Stimulated activated naive CD8-positive, alpha-beta T cell treated with anti-CD3 and anti-CD28 coated beads, Interleukin-15, Interleukin-2, amounts not matched to agents 100 U/mL and 50 U/mL, for 24 hours (primary cell): Measurements from ENCODE around the gene NOXO1.
A peak's percentile ranks its signal among the peaks of the same experiment; 100 is the strongest.
"Not testable (repeated sequence)": the region's sequence is repeated elsewhere in the genome, so short reads cannot be mapped to it uniquely, and the experiment has no call there.

Experiments used
- ATAC-seq: fragments of 150-1000 bp; cut with Tn5 transposase; one replicate; pipeline ENCODE4 v1.10.0; 2021
- DNase-seq: peaks from one replicate; pipeline ENCODE4 v3.0.0; 2021

Gene NOXO1

GRCh38 chr16:1981398-1981836 lies at the start of gene NOXO1:
Gene NOXO1, minus strand, starts transcription at chr16:1981469. Its CDS starts 290 bp downstream, at chr16:1981179.
- ATAC-seq = no peak
- no peak for DNase-seq

GRCh38 chr16:2030036-2030435 lies 48.8 kb upstream of the NOXO1 start:
- no peak for DNase-seq
- no peak for ATAC-seq

GRCh38 chr16:2029350-2029749 lies 48.1 kb upstream of the NOXO1 start:
- DNase-seq = no peak
- ATAC-seq = no peak

- DNase-seq (no peak), ATAC-seq (no peak)
Observed at GRCh38 chr16:2028620-2029220, 47.5 kb upstream of the NOXO1 start.

GRCh38 chr16:2028146-2028545 lies 46.9 kb upstream of the NOXO1 start:
- ATAC-seq (no peak), DNase-seq (no peak)

GRCh38 chr16:2027024-2028010 lies 46.0 kb upstream of the NOXO1 start:
- DNase-seq = no peak
- ATAC-seq = no peak

- no peak for DNase-seq
- ATAC-seq = no peak
Observed at GRCh38 chr16:2026461-2027023, 45.3 kb upstream of the NOXO1 start, which contains the start of gene NHERF2. Gene NHERF2, plus strand, starts transcription at chr16:2026902. Its CDS starts 104 bp downstream, at chr16:2027006.

- ATAC-seq (no peak), DNase-seq (no peak)
Observed at GRCh38 chr16:2025878-2026460, 44.7 kb upstream of the NOXO1 start.

- DNase-seq (no peak), ATAC-seq (no peak)
Observed at GRCh38 chr16:2025251-2025650, 44.0 kb upstream of the NOXO1 start.

- ATAC-seq (no peak), DNase-seq (no peak)
Observed at GRCh38 chr16:2024032-2024420, 42.8 kb upstream of the NOXO1 start.

GRCh38 chr16:2023092-2024031 lies 42.1 kb upstream of the NOXO1 start:
- ATAC-seq (peak; percentile 85), DNase-seq (peak; percentile 99)

- no peak for DNase-seq
- peak; percentile 9 for ATAC-seq
Observed at GRCh38 chr16:2022723-2023091, 41.4 kb upstream of the NOXO1 start.

GRCh38 chr16:2019921-2020831 lies 38.9 kb upstream of the NOXO1 start:
- DNase-seq (no peak), ATAC-seq (no peak)

GRCh38 chr16:2019518-2019920 lies 38.2 kb upstream of the NOXO1 start, which contains the start of gene NPW:
Gene NPW, plus strand, starts transcription at chr16:2019785.
- peak; percentile 62 for DNase-seq
- ATAC-seq = peak; percentile 28

GRCh38 chr16:2016407-2016922 lies 35.2 kb upstream of the NOXO1 start:
- ATAC-seq (no peak), DNase-seq (peak; percentile 52)

- ATAC-seq (no peak), DNase-seq (no peak)
Observed at GRCh38 chr16:2015947-2016208, 34.6 kb upstream of the NOXO1 start.

GRCh38 chr16:2015117-2015946 lies 34.1 kb upstream of the NOXO1 start:
- DNase-seq = no peak
- no peak for ATAC-seq

- no peak for DNase-seq
- ATAC-seq = no peak
Observed at GRCh38 chr16:2013527-2013926, 32.3 kb upstream of the NOXO1 start.

- not testable (repeated sequence) for ATAC-seq, DNase-seq
Observed at GRCh38 chr16:2011726-2012125, 30.5 kb upstream of the NOXO1 start.
